Sigmoid colon (tissue), 7 donors: ENCODE results near the gene MGAT5. TPM values are rescaled to one million over a fixed set of nuclear protein-coding genes. Genes with fewer than 3 reads are reported as not detected.

Experiments
- DNase-seq: peaks from one replicate; pipeline ENCODE4 v3.0.0-alpha.2; 2019
- H3K27ac ChIP-seq, 4 donors: fragments of 200-600 bp; sonication (generic); one replicate each; pipeline ENCODE4 v1.5.1; 2016 to 2019; ENCODE audit warnings: mild to moderate bottlenecking in 1 of 4
- H3K27me3 ChIP-seq, 3 donors: fragments of 200-600 bp; sonication (generic); one replicate each; pipeline ENCODE4 v1.5.1; 2019; ENCODE audit warnings: mild to moderate bottlenecking in 1 of 3
- H3K36me3 ChIP-seq, 4 donors: fragments of 200-600 bp; sonication (generic); one replicate each; pipeline ENCODE4 v1.5.1; 2016 to 2019
- H3K4me1 ChIP-seq, 4 donors: fragments of 200-600 bp; sonication (generic); one replicate each; pipeline ENCODE4 v1.5.1; 2017 to 2019
- H3K4me3 ChIP-seq, 4 donors: fragments of 200-600 bp; sonication (generic); one replicate each; pipeline ENCODE4 v1.5.1; 2017 to 2019; ENCODE audit warnings: mild to moderate bottlenecking in 2 of 4, moderate library complexity in 1 of 4
- H3K9me3 ChIP-seq, 4 donors: fragments of 200-600 bp in 3 of 4; sonication (generic) in 3 of 4; one replicate each; pipeline versions ENCODE4 v1.5.1 to v1.6.1; 2013 to 2019
- EP300 ChIP-seq, 4 donors: sonication (generic); formaldehyde crosslinking; IDR thresholded peaks; one replicate each; pipeline ENCODE4 v1.6.1; 2017; ENCODE audit warnings: antibody characterized with exemption in 4 of 4
- POLR2A ChIP-seq, 2 donors: fragments of 450-650 bp; IDR thresholded peaks; one replicate each; pipeline ENCODE4 v1.6.1; 2016; ENCODE audit warnings: antibody characterized with exemption in 2 of 2, mild to moderate bottlenecking in 2 of 2, moderate library complexity in 2 of 2
- POLR2AphosphoS5 ChIP-seq, 4 donors: sonication (generic); formaldehyde crosslinking; IDR thresholded peaks; one replicate each; pipeline ENCODE4 v1.6.1; 2017; ENCODE audit warnings: antibody characterized with exemption in 4 of 4
- WGBS, 2 donors: extraction: QIAGEN DNeasy Blood & Tissue Kit; methylation state at CpG; one replicate each; pipeline ENCODE4 v1.1.7; 2013; 5-methylcytosine and 5-hydroxymethylcytosine counted together
- intact Hi-C: fragments of 100-400 bp; cut with DNase I; formaldehyde crosslinking; loops from one replicate; pipeline ENCODE4 v1.15.1; 2023
- polyA plus RNA-seq, 3 donors: library from polyadenylated mRNA; stranded (reverse); fragments of 200-250 nt; gene quantifications; one replicate each; pipeline ENCODE4 v1.2.3, GENCODE V29; 2013
- total RNA-seq, 4 donors: library from RNA; depleted of rRNA; stranded (reverse); fragments of >200 nt; gene quantifications; one replicate each; pipeline ENCODE4 v1.1.0, GENCODE V29; 2016
- TF ChIP-seq, protein P1 (sequence below), 4 experiments: fragments of 450-650 bp in 3 of 4; fragments of 200-600 bp in 1 of 4; IDR thresholded peaks; one replicate each; pipeline ENCODE4 v1.5.1; 2016 to 2019; ENCODE audit warnings: antibody characterized with exemption in 4 of 4, mild to moderate bottlenecking in 3 of 4, moderate library complexity in 2 of 4
- donor health status: healthy with polysubstance abuse.
- donor health status: Bipolar disorder and iron deficiency.
- donor health status: healthy.

MGAT5 gene
- total and polyA plus RNA-seq, 7 donors = 3.0 to 42.4 (median 30.3) TPM

DNA sequence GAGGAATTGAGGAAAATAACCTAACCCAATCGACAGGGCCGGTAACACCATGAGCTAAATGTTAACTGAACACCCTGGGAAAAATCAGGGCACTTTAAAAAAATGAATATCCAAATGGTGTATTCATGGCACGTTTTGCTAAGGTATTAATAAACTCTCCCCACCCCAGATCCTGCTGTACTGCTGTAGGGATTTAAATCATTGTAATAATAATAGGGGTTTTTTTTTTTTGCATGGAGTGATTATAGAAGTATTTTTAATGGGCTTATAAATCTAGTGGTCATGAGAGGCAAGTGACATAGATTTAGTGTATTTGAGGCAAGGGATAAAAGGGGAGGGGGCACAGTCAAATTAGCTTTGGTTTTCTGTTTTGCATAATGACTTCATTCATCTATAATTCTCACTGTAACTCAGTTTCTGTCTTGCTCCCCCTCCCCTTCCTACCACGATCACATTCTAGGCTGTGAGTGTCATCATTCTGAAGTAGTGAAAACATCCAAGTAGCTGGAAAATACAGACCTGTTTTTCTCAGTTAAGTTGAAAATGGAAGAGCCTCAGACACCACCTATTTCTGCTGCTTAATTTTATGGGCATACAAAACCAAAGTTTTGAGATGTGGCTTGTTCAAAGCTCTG lies 18.2 kb upstream of the MGAT5 start:
- WGBS, 2 donors = 79 to 82% methylated on average over 4 of the region's 4 CpGs
- no peak for DNase-seq
- H3K27me3 ChIP-seq = no peaks in the 10 kb centered on the region
- TF ChIP-seq POLR2A (IDR thresholded peaks at IDR 0.05) = no peak
- TF ChIP-seq, protein P1, sequence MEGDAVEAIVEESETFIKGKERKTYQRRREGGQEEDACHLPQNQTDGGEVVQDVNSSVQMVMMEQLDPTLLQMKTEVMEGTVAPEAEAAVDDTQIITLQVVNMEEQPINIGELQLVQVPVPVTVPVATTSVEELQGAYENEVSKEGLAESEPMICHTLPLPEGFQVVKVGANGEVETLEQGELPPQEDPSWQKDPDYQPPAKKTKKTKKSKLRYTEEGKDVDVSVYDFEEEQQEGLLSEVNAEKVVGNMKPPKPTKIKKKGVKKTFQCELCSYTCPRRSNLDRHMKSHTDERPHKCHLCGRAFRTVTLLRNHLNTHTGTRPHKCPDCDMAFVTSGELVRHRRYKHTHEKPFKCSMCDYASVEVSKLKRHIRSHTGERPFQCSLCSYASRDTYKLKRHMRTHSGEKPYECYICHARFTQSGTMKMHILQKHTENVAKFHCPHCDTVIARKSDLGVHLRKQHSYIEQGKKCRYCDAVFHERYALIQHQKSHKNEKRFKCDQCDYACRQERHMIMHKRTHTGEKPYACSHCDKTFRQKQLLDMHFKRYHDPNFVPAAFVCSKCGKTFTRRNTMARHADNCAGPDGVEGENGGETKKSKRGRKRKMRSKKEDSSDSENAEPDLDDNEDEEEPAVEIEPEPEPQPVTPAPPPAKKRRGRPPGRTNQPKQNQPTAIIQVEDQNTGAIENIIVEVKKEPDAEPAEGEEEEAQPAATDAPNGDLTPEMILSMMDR (IDR thresholded peaks at IDR 0.05) = no peak
- TF ChIP-seq EP300 (IDR thresholded peaks at IDR 0.05) = no peak
- no peak for TF ChIP-seq POLR2AphosphoS5 (IDR thresholded peaks at IDR 0.05)
- H3K9me3 ChIP-seq = no peaks in the 10 kb centered on the region
- intact Hi-C loops = no loop called here
- no peaks in the 10 kb centered on the region for H3K36me3 ChIP-seq
- no peak overlapping the region for H3K4me3 ChIP-seq
- peaks cover 0 to 28% (median 3%) of the 10 kb centered on the region in 4 donors for H3K4me1 ChIP-seq
- H3K27ac ChIP-seq = no peak overlapping the region

DNA sequence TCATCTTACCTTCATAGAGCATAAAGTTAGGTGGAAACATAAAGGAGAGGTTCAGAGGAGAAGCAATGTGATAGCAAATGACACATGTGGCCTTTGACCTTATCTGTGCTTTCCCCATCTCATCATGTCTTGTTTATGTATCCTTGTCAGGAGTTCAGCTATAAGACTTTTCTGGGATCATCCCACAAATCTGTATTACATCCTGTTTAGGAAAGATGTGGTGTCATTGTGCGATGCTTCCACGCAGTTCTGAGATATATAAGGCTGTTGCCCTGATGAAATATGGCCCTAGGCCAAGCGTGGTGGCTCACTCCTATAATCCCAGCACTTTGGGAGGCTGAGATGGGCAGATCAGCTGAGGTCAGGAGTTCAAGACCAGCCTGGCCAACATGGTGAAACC lies 15.5 kb upstream of the MGAT5 start:
- Histone ChIP-seq H3K36me3 (no peaks in the 10 kb centered on the region), H3K27ac (no peak overlapping the region), H3K27me3 (no peaks in the 10 kb centered on the region), H3K4me1 (peaks cover 0 to 11% (median 0%) of the 10 kb centered on the region in 4 donors), H3K4me3 (no peak overlapping the region), H3K9me3 (no peaks in the 10 kb centered on the region)
- intact Hi-C loops = no loop called here
- no peak for DNase-seq
- WGBS, 2 donors = 57 to 79% methylated on average over 3 of the region's 3 CpGs
- TF ChIP-seq EP300 (IDR thresholded peaks at IDR 0.05) = no peak
- no peak for TF ChIP-seq POLR2A (IDR thresholded peaks at IDR 0.05)
- TF ChIP-seq, protein P1 (IDR thresholded peaks at IDR 0.05) = no peak
- TF ChIP-seq POLR2AphosphoS5 (IDR thresholded peaks at IDR 0.05) = no peak

DNA sequence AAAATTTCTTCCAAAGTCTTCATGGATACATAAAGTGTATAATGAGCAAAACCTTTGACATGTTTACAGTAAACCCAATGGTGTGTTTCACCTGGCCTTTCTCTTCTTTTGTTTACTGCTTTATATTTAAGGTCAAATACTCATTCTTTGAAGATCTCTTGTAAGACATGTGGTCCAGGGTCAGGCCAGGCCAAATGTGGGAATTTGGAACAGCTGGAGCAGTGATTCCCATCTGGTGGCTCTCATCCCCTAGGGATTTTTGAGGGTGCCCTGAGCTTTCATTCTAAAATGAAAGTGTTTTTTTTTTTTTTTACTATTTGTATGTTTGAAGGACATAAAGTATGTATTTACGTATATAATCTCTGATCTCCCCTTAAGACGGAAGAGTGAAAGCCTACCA lies 13.8 kb upstream of the MGAT5 start:
- no peaks in the 10 kb centered on the region for H3K36me3 ChIP-seq
- H3K27ac ChIP-seq = no peak overlapping the region
- no peaks in the 10 kb centered on the region for H3K9me3 ChIP-seq
- TF ChIP-seq POLR2AphosphoS5 (IDR thresholded peaks at IDR 0.05) (no peak), POLR2A (IDR thresholded peaks at IDR 0.05) (no peak), EP300 (IDR thresholded peaks at IDR 0.05) (no peak)
- TF ChIP-seq, protein P1 (IDR thresholded peaks at IDR 0.05) = no peak
- intact Hi-C loops = no loop called here
- peaks cover 0 to 16% (median 9%) of the 10 kb centered on the region in 4 donors for H3K4me1 ChIP-seq
- DNase-seq = no peak
- 88 to 90% methylated on average over 2 of the region's 2 CpGs for WGBS, 2 donors
- H3K4me3 ChIP-seq = no peak overlapping the region
- no peaks in the 10 kb centered on the region for H3K27me3 ChIP-seq

DNA sequence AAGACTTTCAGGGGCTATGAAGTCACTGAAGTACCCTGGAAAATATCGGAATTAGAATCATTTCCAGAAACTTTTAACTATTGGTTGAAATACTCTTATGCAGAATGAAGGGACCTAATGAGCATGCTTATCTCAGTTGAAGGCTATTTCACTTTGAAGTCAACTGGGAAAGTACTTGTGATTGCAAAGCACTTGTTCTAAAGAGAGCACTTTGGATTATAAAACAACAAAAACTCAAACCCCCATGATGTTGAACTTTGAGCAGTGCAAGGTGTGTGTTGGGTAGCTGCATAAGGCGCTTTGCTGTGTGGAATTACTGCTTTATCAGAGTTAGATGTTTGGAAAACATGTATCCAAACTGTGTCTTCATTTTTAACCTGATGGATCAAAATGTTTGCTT lies 12.0 kb upstream of the MGAT5 start:
- Histone ChIP-seq H3K27me3 (no peaks in the 10 kb centered on the region), H3K36me3 (no peaks in the 10 kb centered on the region), H3K4me3 (no peak overlapping the region), H3K4me1 (peaks cover 0 to 21% (median 9%) of the 10 kb centered on the region in 4 donors), H3K9me3 (no peaks in the 10 kb centered on the region), H3K27ac (no peak overlapping the region)
- DNase-seq = no peak
- WGBS, 2 donors = 26 to 77% methylated on average over 2 of the region's 2 CpGs
- no peak for TF ChIP-seq POLR2AphosphoS5 (IDR thresholded peaks at IDR 0.05)
- no peak for TF ChIP-seq EP300 (IDR thresholded peaks at IDR 0.05)
- TF ChIP-seq, protein P1 (IDR thresholded peaks at IDR 0.05) = no peak
- no peak for TF ChIP-seq POLR2A (IDR thresholded peaks at IDR 0.05)
- intact Hi-C loops = no loop called here

DNA sequence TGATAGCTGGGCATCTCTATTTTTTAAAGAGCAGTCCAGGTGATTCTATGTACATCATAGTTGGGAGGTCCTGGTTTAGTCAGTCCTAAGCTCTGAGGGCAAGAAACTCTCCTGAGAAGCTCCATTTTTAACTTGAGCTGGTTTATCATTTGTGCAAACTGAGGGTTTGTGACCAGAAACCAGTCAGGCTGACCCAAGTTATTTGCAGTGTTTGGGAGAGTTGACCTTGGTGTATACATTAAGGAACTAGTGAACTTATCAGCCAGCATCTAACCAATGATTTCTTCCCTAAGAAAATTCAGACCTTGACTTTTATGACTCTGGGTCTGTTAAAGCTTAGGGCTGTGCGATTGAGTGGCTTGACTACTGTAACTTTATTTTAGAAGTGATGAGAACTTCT lies 10.6 kb upstream of the MGAT5 start:
- no peaks in the 10 kb centered on the region for H3K9me3 ChIP-seq
- no peak overlapping the region for H3K4me3 ChIP-seq
- peaks cover 0 to 21% (median 9%) of the 10 kb centered on the region in 4 donors for H3K4me1 ChIP-seq
- DNase-seq = no peak
- no peaks in the 10 kb centered on the region for H3K36me3 ChIP-seq
- no peaks in the 10 kb centered on the region for H3K27me3 ChIP-seq
- 17 to 70% methylated on average over 1 of the region's 1 CpG for WGBS, 2 donors
- TF ChIP-seq, protein P1 (IDR thresholded peaks at IDR 0.05) = no peak
- TF ChIP-seq POLR2A (IDR thresholded peaks at IDR 0.05) (no peak), EP300 (IDR thresholded peaks at IDR 0.05) (no peak), POLR2AphosphoS5 (IDR thresholded peaks at IDR 0.05) (no peak)
- H3K27ac ChIP-seq = no peak overlapping the region
- intact Hi-C loops = no loop called here
